Measurements from ENCODE around the gene SRMS.

DNA sequence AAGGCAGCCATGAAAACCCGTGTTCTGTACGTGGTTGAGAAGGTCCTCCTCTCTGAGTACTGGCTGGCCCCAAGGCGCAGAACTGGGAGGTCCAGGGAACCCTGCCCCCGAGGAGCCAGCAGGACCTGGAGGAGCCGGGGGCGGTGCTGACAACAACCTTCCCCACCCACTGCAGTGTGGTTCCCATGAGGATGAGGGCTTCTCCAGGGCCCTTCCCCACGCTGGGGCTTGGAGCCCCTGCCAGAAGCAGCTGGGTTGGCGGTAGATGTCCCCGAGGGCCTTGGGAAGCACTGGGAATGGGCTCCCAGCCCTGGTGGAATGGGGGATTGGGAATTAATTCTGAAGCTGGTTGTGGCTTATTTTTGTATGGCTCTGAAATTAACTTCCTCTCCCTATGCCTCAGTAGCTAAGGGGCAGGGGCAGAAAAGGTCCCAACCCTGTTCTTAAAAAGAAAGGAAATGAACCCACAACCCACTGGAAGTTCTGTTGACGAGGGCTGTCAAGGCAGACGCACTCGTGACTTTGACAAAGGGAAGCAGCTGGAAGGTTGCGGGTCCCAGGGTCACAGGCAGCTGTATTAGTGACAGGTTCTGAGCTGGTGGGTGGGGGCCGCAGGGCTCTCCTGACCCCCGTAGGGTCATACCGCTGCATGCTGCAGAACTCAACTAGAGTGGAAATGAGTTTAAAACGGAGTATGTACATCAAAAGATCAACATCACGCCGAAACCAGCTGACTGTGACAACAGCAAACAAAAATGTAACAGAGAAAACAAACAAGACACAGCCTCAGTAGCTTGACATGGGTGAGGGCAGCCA lies 40.4 kb upstream of the SRMS start:
- TF ChIP-seq, protein P1, sequence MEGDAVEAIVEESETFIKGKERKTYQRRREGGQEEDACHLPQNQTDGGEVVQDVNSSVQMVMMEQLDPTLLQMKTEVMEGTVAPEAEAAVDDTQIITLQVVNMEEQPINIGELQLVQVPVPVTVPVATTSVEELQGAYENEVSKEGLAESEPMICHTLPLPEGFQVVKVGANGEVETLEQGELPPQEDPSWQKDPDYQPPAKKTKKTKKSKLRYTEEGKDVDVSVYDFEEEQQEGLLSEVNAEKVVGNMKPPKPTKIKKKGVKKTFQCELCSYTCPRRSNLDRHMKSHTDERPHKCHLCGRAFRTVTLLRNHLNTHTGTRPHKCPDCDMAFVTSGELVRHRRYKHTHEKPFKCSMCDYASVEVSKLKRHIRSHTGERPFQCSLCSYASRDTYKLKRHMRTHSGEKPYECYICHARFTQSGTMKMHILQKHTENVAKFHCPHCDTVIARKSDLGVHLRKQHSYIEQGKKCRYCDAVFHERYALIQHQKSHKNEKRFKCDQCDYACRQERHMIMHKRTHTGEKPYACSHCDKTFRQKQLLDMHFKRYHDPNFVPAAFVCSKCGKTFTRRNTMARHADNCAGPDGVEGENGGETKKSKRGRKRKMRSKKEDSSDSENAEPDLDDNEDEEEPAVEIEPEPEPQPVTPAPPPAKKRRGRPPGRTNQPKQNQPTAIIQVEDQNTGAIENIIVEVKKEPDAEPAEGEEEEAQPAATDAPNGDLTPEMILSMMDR (IDR thresholded peaks at IDR 0.05; ENCODE audit: insufficient read depth, low read length, poor library complexity, severe bottlenecking): no peak
- no peak for TF ChIP-seq EZH2phosphoT487 (conservative IDR thresholded peaks at IDR 0.05; ENCODE audit: low read length)

All from SU-DHL-6 (cell line).